Tibial nerve (tissue), 4 donors: ENCODE results near the gene RRAGD. TPM values are rescaled to one million over a fixed set of nuclear protein-coding genes. Genes with fewer than 3 reads are reported as not detected.
"Not testable (repeated sequence)": the region's sequence is repeated elsewhere in the genome, so short reads cannot be mapped to it uniquely, and the experiment has no call there.

Source experiments
- DNase-seq, 2 donors: peaks; one replicate each; pipeline ENCODE4 v3.0.0-alpha.2; 2019; ENCODE audit warnings: low spot score in 2 of 2
- H3K27ac ChIP-seq, 4 donors: fragments of 200-600 bp; sonication (generic) in 3 of 4; one replicate each; pipeline ENCODE4 v1.5.1; 2017 to 2019; ENCODE audit warnings: mild to moderate bottlenecking in 1 of 4
- H3K27me3 ChIP-seq, 2 donors: fragments of 200-600 bp; sonication (generic) in 1 of 2; one replicate each; pipeline versions ENCODE4 v1.5.1 to v1.6.0; 2017 to 2019
- H3K36me3 ChIP-seq, 3 donors: fragments of 200-600 bp; sonication (generic); one replicate each; pipeline ENCODE4 v1.5.1; 2018 to 2019
- H3K4me1 ChIP-seq, 4 donors: fragments of 200-600 bp; sonication (generic) in 3 of 4; one replicate each; pipeline ENCODE4 v1.5.1; 2017 to 2019
- H3K4me3 ChIP-seq, 4 donors: fragments of 200-600 bp; sonication (generic) in 3 of 4; one replicate each; pipeline ENCODE4 v1.5.1; 2017 to 2019; ENCODE audit warnings: mild to moderate bottlenecking in 1 of 4, moderate library complexity in 1 of 4
- H3K9me3 ChIP-seq, 4 donors: fragments of 200-600 bp; sonication (generic) in 3 of 4; one replicate each; pipeline ENCODE4 v1.5.1; 2017 to 2019
- CTCF ChIP-seq, 5 experiments: fragments of 200-600 bp in 3 of 5; fragments of 450-650 bp in 2 of 5; sonication (generic) in 3 of 5; IDR thresholded peaks; one replicate each; pipeline ENCODE4 v1.5.1; 2016 to 2019; ENCODE audit warnings: antibody characterized with exemption in 5 of 5, mild to moderate bottlenecking in 3 of 5, moderate library complexity in 2 of 5
- EP300 ChIP-seq, 2 donors: sonication (generic); formaldehyde crosslinking; IDR thresholded peaks; one replicate each; pipeline ENCODE4 v1.6.1; 2017; ENCODE audit warnings: antibody characterized with exemption in 2 of 2, mild to moderate bottlenecking in 1 of 2
- POLR2A ChIP-seq, 2 donors: fragments of 450-650 bp; IDR thresholded peaks; one replicate each; pipeline ENCODE4 v1.6.1; 2017; ENCODE audit warnings: antibody characterized with exemption in 2 of 2, mild to moderate bottlenecking in 2 of 2, moderate library complexity in 2 of 2
- WGBS, 2 donors: methylation state at CpG; one replicate each; pipeline ENCODE4 v1.1.5; 2018; 5-methylcytosine and 5-hydroxymethylcytosine counted together
- total RNA-seq, 4 donors: library from RNA; depleted of rRNA; stranded (reverse); fragments of >200 nt; gene quantifications; one replicate each; pipeline ENCODE4 v1.1.0, GENCODE V29; 2016

RRAGD gene
- total RNA-seq, 4 donors from 2014 or later, result 10.9 to 21.3 (median 15.2) TPM

GRCh38 chr6:89400912-89401399 is 11.1 kb downstream of the RRAGD start:
- Histone ChIP-seq H3K4me1 (no peaks in the 10 kb centered on the region), H3K27me3 (no peaks in the 10 kb centered on the region), H3K27ac (no peak overlapping the region), H3K36me3 (no peaks in the 10 kb centered on the region), H3K4me3 (no peak overlapping the region), H3K9me3 (no peaks in the 10 kb centered on the region)
- no peak for TF ChIP-seq EP300 (IDR thresholded peaks at IDR 0.05)
- TF ChIP-seq CTCF (IDR thresholded peaks at IDR 0.05), result no peak
- no peak for TF ChIP-seq POLR2A (IDR thresholded peaks at IDR 0.05)
- no peak for DNase-seq
- WGBS, 2 donors, result 65 to 69% methylated on average over 6 of the region's 6 CpGs

- DNase-seq, result no peak
- Histone ChIP-seq H3K36me3 (no peaks in the 10 kb centered on the region), H3K4me3 (no peak overlapping the region), H3K27ac (no peak overlapping the region), H3K4me1 (no peaks in the 10 kb centered on the region), H3K9me3 (no peaks in the 10 kb centered on the region), H3K27me3 (no peaks in the 10 kb centered on the region)
- TF ChIP-seq CTCF (IDR thresholded peaks at IDR 0.05), result no peak
- TF ChIP-seq EP300 (IDR thresholded peaks at IDR 0.05), result no peak
- TF ChIP-seq POLR2A (IDR thresholded peaks at IDR 0.05), result no peak
- WGBS, 2 donors, result 95 to 97% methylated on average over 3 of the region's 3 CpGs
Measured at GRCh38 chr6:89400050-89400449, 12.0 kb downstream of the RRAGD start.

GRCh38 chr6:89398762-89399525 is 13.1 kb downstream of the RRAGD start:
- peaks cover 0 to under 1% (median 0%) of the 10 kb centered on the region in 4 donors for H3K9me3 ChIP-seq
- no peaks in the 10 kb centered on the region for H3K27me3 ChIP-seq
- DNase-seq, result no peak
- H3K4me3 ChIP-seq, result no peak overlapping the region
- no peaks in the 10 kb centered on the region for H3K4me1 ChIP-seq
- TF ChIP-seq CTCF (IDR thresholded peaks at IDR 0.05) (no peak), EP300 (IDR thresholded peaks at IDR 0.05) (no peak), POLR2A (IDR thresholded peaks at IDR 0.05) (no peak)
- H3K36me3 ChIP-seq, result no peaks in the 10 kb centered on the region
- no peak overlapping the region for H3K27ac ChIP-seq
- WGBS, 2 donors, result 71 to 72% methylated on average over 7 of the region's 7 CpGs

- not testable (repeated sequence) for DNase-seq, H3K4me1 ChIP-seq, H3K27ac ChIP-seq, H3K36me3 ChIP-seq, H3K27me3 ChIP-seq, H3K4me3 ChIP-seq
- WGBS, 2 donors, result 77 to 86% methylated on average over 4 of the region's 4 CpGs
- peaks cover 0 to 11% (median 0%) of the 10 kb centered on the region in 4 donors for H3K9me3 ChIP-seq
Measured at GRCh38 chr6:89397884-89398283, 14.2 kb downstream of the RRAGD start.

GRCh38 chr6:89393659-89394058 is 18.4 kb downstream of the RRAGD start:
- no peak for TF ChIP-seq EP300 (IDR thresholded peaks at IDR 0.05)
- no peak for TF ChIP-seq POLR2A (IDR thresholded peaks at IDR 0.05)
- TF ChIP-seq CTCF (IDR thresholded peaks at IDR 0.05), result no peak
- DNase-seq, result no peak
- Histone ChIP-seq H3K4me3 (no peak overlapping the region), H3K27ac (no peak overlapping the region), H3K27me3 (no peaks in the 10 kb centered on the region), H3K4me1 (no peaks in the 10 kb centered on the region), H3K9me3 (peaks cover 0 to 12% (median 0%) of the 10 kb centered on the region in 4 donors), H3K36me3 (no peaks in the 10 kb centered on the region)
- WGBS, 2 donors, result 96 to 97% methylated on average over 1 of the region's 1 CpG
